Prostate gland (tissue), 2 donors: ENCODE measurements around the gene SIPA1L3.

Source experiments
- CTCF ChIP-seq, 4 experiments: fragments of 200-600 bp in 2 of 4; fragments of 450-650 bp in 2 of 4; sonication (generic) in 2 of 4; IDR thresholded peaks; 1 replicate in 3 of 4; 2 replicates in 1 of 4; pipeline ENCODE4 v1.5.1; 2016 to 2019; ENCODE audit warnings: antibody characterized with exemption in 4 of 4, mild to moderate bottlenecking in 2 of 4, moderate library complexity in 2 of 4
- POLR2A ChIP-seq: fragments of 450-650 bp; IDR thresholded peaks from one replicate; pipeline ENCODE4 v1.6.1; 2016; ENCODE audit warnings: antibody characterized with exemption, mild to moderate bottlenecking
- POLR2AphosphoS5 ChIP-seq: sonication (generic); formaldehyde crosslinking; IDR thresholded peaks from one replicate; pipeline ENCODE4 v1.6.1; 2017; ENCODE audit warnings: antibody characterized with exemption

GRCh38 chr19:38133319-38133718 lies 226.3 kb downstream of the SIPA1L3 start:
- TF ChIP-seq CTCF (IDR thresholded peaks at IDR 0.05), result no peak
- TF ChIP-seq POLR2A, result no peak
- TF ChIP-seq POLR2AphosphoS5, result no peak
